ENCODE measurements around the gene ALDH9A1. TPM values are rescaled to one million over a fixed set of nuclear protein-coding genes. Genes with fewer than 3 reads are reported as not detected.

Gene ALDH9A1
- total and polyA plus RNA-seq, 2 donors (not counting 3 experiments of a cell fraction or from before 2014, with no cell fraction given) = 25.5 to 47.4 TPM

- H3K27ac ChIP-seq (ENCODE audit: insufficient read depth, low read depth, low read length) = peak overlapping the region; percentile 73
- H3K4me3 ChIP-seq (replicated peaks in 1 of 3; ENCODE audit: insufficient read depth in 1 of 3, low read depth in 1 of 3, low read length in 3 of 3) = peak overlapping the region in 1 of 3 experiments; percentile 88
- peaks cover 4 to 9% of the 10 kb centered on the region in 2 experiments for H3K27me3 ChIP-seq (ENCODE audit: control insufficient read depth in 2 of 2, insufficient read depth in 2 of 2, low read length in 2 of 2)
- no peaks in the 10 kb centered on the region for H3K9me3 ChIP-seq (replicated peaks; ENCODE audit: control insufficient read depth, insufficient read depth, low read length)
- BruUV-seq (replicated peaks) = no TSS peak
- intact Hi-C loops (cut with micrococcal nuclease) (no loop called here), dilution Hi-C loops (cut with MboI; ENCODE audit: extremely low pct_ligation_motif_present, low sequenced_read_pairs) (no loop called here)
- H3K4me1 ChIP-seq (ENCODE audit: control insufficient read depth, extremely low read depth, insufficient read depth, low read length) = peaks cover 22% of the 10 kb centered on the region
- DNase-seq (ENCODE audit: low read depth, low spot score) = no peak
- peaks cover 27% of the 10 kb centered on the region for H3K79me2 ChIP-seq (ENCODE audit: control insufficient read depth, insufficient read depth, low read length)
- ChIA-PET CTCF (interaction anchor here (0.6 to 3.3 kb wide), 5 partner anchors 13 to 281 kb away, joined by 3 to 20 read pairs (median 3); partner anchors contain the start of gene ALDH9A1), POLR2A (interaction anchor here (0.6 kb wide), 1 partner anchor 47 kb away, joined by 3 read pairs; no protein-coding TSS in a partner anchor)
- TF ChIP-seq POLR2A (IDR thresholded peaks at IDR 0.05; ENCODE audit: low read depth, low read length) (no peak), GATA2 (IDR thresholded peaks at IDR 0.05; ENCODE audit: insufficient read depth, insufficient read length, low read depth, low read length) (no peak), POLR2AphosphoS5 (IDR thresholded peaks at IDR 0.05; ENCODE audit: insufficient read depth, low read depth, low read length) (no peak), JUN (IDR thresholded peaks at IDR 0.05; ENCODE audit: borderline replicate concordance, insufficient read depth, insufficient read length, low read depth) (no peak)
- H3K4me2 ChIP-seq (ENCODE audit: insufficient read depth, low read length) = peak overlapping the region; percentile 87
- FAIRE-seq = peak; percentile 37
- no peaks in the 10 kb centered on the region for H3K9me1 ChIP-seq (replicated peaks; ENCODE audit: control insufficient read depth, extremely low read depth, insufficient read depth, low read length)
- no peak overlapping the region for H2AFZ ChIP-seq (ENCODE audit: low read depth, low read length)
- peak overlapping the region; percentile 76 for H3K9ac ChIP-seq (replicated peaks; ENCODE audit: extremely low read depth, insufficient read depth, low read length)
- no peaks in the 10 kb centered on the region for H4K20me1 ChIP-seq (replicated peaks; ENCODE audit: control insufficient read depth, extremely low read depth, insufficient read depth, low read length)
- H3K36me3 ChIP-seq (ENCODE audit: control insufficient read depth in 2 of 2, extremely low read depth in 1 of 2, insufficient read depth in 2 of 2, low read length in 2 of 2) = no peaks in the 10 kb centered on the region
Observed at GRCh38 chr1:165632491-165632890, 65.9 kb downstream of the ALDH9A1 start.

- Histone ChIP-seq H3K36me3 (ENCODE audit: control insufficient read depth in 2 of 2, extremely low read depth in 1 of 2, insufficient read depth in 2 of 2, low read length in 2 of 2) (no peaks in the 10 kb centered on the region), H3K4me1 (ENCODE audit: control insufficient read depth, extremely low read depth, insufficient read depth, low read length) (peaks cover 19% of the 10 kb centered on the region), H3K4me3 (replicated peaks in 1 of 3; ENCODE audit: insufficient read depth in 1 of 3, low read depth in 1 of 3, low read length in 3 of 3) (peak overlapping the region; percentile 88 to 94 (median 89)), H3K4me2 (ENCODE audit: insufficient read depth, low read length) (peak overlapping the region; percentile 87), H2AFZ (ENCODE audit: low read depth, low read length) (peak overlapping the region; percentile 38), H3K27me3 (ENCODE audit: control insufficient read depth in 2 of 2, insufficient read depth in 2 of 2, low read length in 2 of 2) (peaks cover 4 to 9% of the 10 kb centered on the region in 2 experiments), H3K9me3 (replicated peaks; ENCODE audit: control insufficient read depth, insufficient read depth, low read length) (no peaks in the 10 kb centered on the region), H3K79me2 (ENCODE audit: control insufficient read depth, insufficient read depth, low read length) (peaks cover 27% of the 10 kb centered on the region), H3K9me1 (replicated peaks; ENCODE audit: control insufficient read depth, extremely low read depth, insufficient read depth, low read length) (no peaks in the 10 kb centered on the region), H3K27ac (ENCODE audit: insufficient read depth, low read depth, low read length) (peak overlapping the region; percentile 73), H3K9ac (replicated peaks; ENCODE audit: extremely low read depth, insufficient read depth, low read length) (peak overlapping the region; percentile 76), H4K20me1 (replicated peaks; ENCODE audit: control insufficient read depth, extremely low read depth, insufficient read depth, low read length) (no peaks in the 10 kb centered on the region)
- ChIA-PET CTCF (interaction anchor here (0.6 to 3.3 kb wide), 5 partner anchors 13 to 282 kb away, joined by 3 to 20 read pairs (median 3); partner anchors contain the start of gene ALDH9A1), POLR2A (interaction anchor here (0.6 kb wide), 1 partner anchor 46 kb away, joined by 3 read pairs; no protein-coding TSS in a partner anchor)
- BruUV-seq (replicated peaks) = no TSS peak
- dilution Hi-C loops (cut with MboI; ENCODE audit: extremely low pct_ligation_motif_present, low sequenced_read_pairs) (no loop called here), intact Hi-C loops (cut with micrococcal nuclease) (no loop called here)
- TF ChIP-seq MYC (IDR thresholded peaks at IDR 0.05; ENCODE audit: low read depth, low read length) (no peak), MAX (IDR thresholded peaks at IDR 0.05; ENCODE audit: insufficient read depth, insufficient read length) (no peak)
- FAIRE-seq (peak; percentile 38), DNase-seq (ENCODE audit: low read depth, low spot score) (no peak)
Observed at GRCh38 chr1:165632152-165632469, 66.3 kb downstream of the ALDH9A1 start.

Data from endothelial cell of umbilical vein (primary cell).